Measurements from ENCODE around the gene TIMP3. TPM values are rescaled to one million over a fixed set of nuclear protein-coding genes. Genes with fewer than 3 reads are reported as not detected.

Gene TIMP3
- polyA plus RNA-seq, 6 donors from 2014 or later = 0.10 to 0.86 (median 0.35) TPM; not detected in 1

DNA sequence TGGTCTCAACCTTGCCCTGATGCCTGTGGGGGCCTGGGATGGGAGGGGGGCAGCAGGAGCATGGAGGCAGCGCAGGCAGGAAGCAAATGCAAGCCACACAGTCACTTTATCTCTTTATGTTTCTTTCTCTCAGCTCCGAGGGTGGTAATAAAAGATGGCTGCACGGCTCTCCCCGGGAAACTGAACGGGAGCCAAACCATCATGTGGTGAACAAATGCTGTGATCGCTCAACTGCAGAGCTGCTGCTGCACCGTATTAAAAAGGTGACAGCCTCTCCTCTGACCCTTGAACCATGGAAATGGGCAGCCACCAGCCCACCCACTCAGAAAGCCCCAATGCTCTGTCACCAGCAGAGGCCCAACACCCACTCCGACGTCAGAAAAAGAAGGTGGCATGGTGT lies 110.0 kb downstream of the TIMP3 start:
- Mint-ChIP-seq H3K4me1 (no peaks in the 10 kb centered on the region), H3K9me3 (peaks cover 0 to 13% (median 5%) of the 10 kb centered on the region in 7 donors), H3K27ac (no peak overlapping the region), H3K36me3 (peaks cover 13 to 16% of the 10 kb centered on the region in 2 donors), H3K4me3 (peak overlapping the region in 1 of 8 donors; percentile 6), H3K27me3 (peaks cover 0 to 3% (median 0%) of the 10 kb centered on the region in 3 donors)
- DNase-seq = no peak
- no peak for ATAC-seq (ENCODE audit: low read depth in 2 of 2)
